ENCODE measurements around the gene ATP6V0B.

Gene ATP6V0B

GRCh38 chr1:43984855-43985254, 10.1 kb downstream of the ATP6V0B start:
- no peak overlapping the region for H3K27ac ChIP-seq
- no peak overlapping the region for H3K4me2 ChIP-seq
- no peak for TF ChIP-seq CTCF (conservative IDR thresholded peaks at IDR 0.05; ENCODE audit: low read depth, low read length)
- no peak overlapping the region for H3K4me3 ChIP-seq (IDR thresholded peaks at IDR 0.05; ENCODE audit: insufficient read depth, low read depth, low read length)
- peaks cover 6% of the 10 kb centered on the region for H3K4me1 ChIP-seq (ENCODE audit: low read depth, poor library complexity, severe bottlenecking)
- no peaks in the 10 kb centered on the region for H3K27me3 ChIP-seq (ENCODE audit: insufficient read depth, low read depth)
- H3K79me2 ChIP-seq (ENCODE audit: insufficient read depth, low read depth), result peaks cover 11% of the 10 kb centered on the region; the same call in 1 of the 2 replicates
- no peaks in the 10 kb centered on the region for H3K36me3 ChIP-seq (ENCODE audit: insufficient read depth)
- H2AFZ ChIP-seq (ENCODE audit: low read depth), result no peak overlapping the region
- H4K20me1 ChIP-seq (ENCODE audit: insufficient read depth), result no peaks in the 10 kb centered on the region
- H3K9ac ChIP-seq, result no peak overlapping the region

DNA sequence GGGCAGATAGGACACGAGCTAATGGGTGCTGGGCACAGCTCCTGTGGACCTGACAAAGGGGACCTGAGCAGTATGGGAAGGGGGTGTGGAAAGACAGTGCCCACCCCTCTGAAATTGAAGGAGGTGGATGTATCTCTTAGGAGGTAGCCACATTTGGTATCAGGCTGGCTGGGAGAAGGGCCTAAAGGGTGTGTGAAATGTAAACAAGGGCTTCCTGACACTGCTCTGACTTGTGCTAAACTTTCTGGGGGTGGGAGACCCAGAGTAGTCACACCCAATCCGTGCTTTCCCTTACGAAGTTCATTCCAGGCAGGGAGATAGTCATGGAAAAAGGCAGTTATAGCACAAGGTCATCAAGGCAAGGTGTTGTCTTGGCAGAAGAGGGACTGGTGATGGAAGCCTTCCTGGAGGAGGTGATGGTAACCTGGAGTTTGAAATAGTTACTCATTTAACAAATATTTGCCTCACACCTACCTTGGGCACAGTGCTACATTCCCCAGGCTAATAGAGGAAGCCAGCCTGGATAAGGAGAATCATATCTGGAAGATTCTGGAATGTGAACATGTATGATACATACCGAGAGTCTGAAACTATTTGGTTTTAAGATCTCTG, 11.3 kb downstream of the ATP6V0B start:
- Histone ChIP-seq H4K20me1 (ENCODE audit: insufficient read depth) (no peaks in the 10 kb centered on the region), H3K9ac (no peak overlapping the region), H2AFZ (ENCODE audit: low read depth) (no peak overlapping the region), H3K27me3 (ENCODE audit: insufficient read depth, low read depth) (no peaks in the 10 kb centered on the region), H3K79me2 (ENCODE audit: insufficient read depth, low read depth) (no peaks in the 10 kb centered on the region; the same call in 1 of the 2 replicates), H3K4me3 (IDR thresholded peaks at IDR 0.05; ENCODE audit: insufficient read depth, low read depth, low read length) (no peak overlapping the region), H3K27ac (no peak overlapping the region), H3K36me3 (ENCODE audit: insufficient read depth) (no peaks in the 10 kb centered on the region), H3K4me1 (ENCODE audit: low read depth, poor library complexity, severe bottlenecking) (peaks cover 6% of the 10 kb centered on the region), H3K4me2 (no peak overlapping the region)
- TF ChIP-seq CTCF (conservative IDR thresholded peaks at IDR 0.05; ENCODE audit: low read depth, low read length), result no peak

- Histone ChIP-seq H2AFZ (ENCODE audit: low read depth) (no peak overlapping the region), H3K27me3 (ENCODE audit: insufficient read depth, low read depth) (no peaks in the 10 kb centered on the region), H3K9ac (no peak overlapping the region), H3K4me3 (IDR thresholded peaks at IDR 0.05; ENCODE audit: insufficient read depth, low read depth, low read length) (no peak overlapping the region), H3K27ac (no peak overlapping the region), H3K79me2 (ENCODE audit: insufficient read depth, low read depth) (no peaks in the 10 kb centered on the region; the same call in 1 of the 2 replicates), H4K20me1 (ENCODE audit: insufficient read depth) (no peaks in the 10 kb centered on the region), H3K36me3 (ENCODE audit: insufficient read depth) (no peaks in the 10 kb centered on the region), H3K4me1 (ENCODE audit: low read depth, poor library complexity, severe bottlenecking) (peaks cover 6% of the 10 kb centered on the region), H3K4me2 (no peak overlapping the region)
- no peak for TF ChIP-seq CTCF (conservative IDR thresholded peaks at IDR 0.05; ENCODE audit: low read depth, low read length)
These were observed 12.0 kb downstream of the ATP6V0B start for GRCh38 chr1:43986712-43987111.

DNA sequence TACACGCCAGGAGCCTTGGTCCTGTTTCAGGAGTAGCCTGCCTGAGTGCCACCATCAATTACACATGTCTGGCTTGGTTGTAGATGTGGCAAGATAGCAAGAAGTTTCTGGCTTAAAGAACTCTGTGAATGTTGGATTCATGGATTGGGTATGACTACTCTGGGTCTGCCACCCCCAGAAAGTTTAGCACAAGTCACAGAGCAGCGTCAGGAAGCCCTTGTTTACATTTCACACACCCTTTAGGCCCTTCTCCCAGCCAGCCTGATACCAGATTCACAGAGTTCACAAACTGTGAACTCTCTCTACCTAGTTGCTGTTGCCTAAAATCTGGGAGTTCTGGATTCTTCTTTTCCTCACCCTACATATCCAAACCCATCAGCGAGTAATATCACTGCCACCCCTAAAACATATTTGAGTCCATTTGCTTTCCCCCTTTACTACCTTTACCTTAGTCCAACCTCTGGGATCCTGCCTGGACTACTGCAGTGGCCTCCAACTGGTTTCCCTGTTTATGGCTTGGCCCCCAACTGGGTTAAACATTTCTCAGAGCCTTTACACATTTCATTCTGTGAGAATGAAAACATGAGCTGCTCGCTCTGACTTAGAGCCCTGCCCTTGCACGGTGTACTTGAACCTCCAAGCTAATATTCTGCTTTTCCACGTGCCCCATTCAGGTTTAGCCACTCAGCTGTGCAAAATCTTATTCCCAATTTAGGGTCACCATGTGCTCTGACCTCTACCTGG, 12.6 kb downstream of the ATP6V0B start:
- Histone ChIP-seq H3K27ac (no peak overlapping the region), H3K9ac (no peak overlapping the region), H3K27me3 (ENCODE audit: insufficient read depth, low read depth) (no peaks in the 10 kb centered on the region), H3K4me1 (ENCODE audit: low read depth, poor library complexity, severe bottlenecking) (peaks cover 9% of the 10 kb centered on the region), H3K36me3 (ENCODE audit: insufficient read depth) (no peaks in the 10 kb centered on the region), H3K79me2 (ENCODE audit: insufficient read depth, low read depth) (no peaks in the 10 kb centered on the region; the same call in 1 of the 2 replicates), H3K4me3 (IDR thresholded peaks at IDR 0.05; ENCODE audit: insufficient read depth, low read depth, low read length) (no peak overlapping the region), H3K4me2 (no peak overlapping the region), H4K20me1 (ENCODE audit: insufficient read depth) (no peaks in the 10 kb centered on the region), H2AFZ (ENCODE audit: low read depth) (no peak overlapping the region)
- TF ChIP-seq CTCF (conservative IDR thresholded peaks at IDR 0.05; ENCODE audit: low read depth, low read length), result no peak
